Ecto neural progenitor cell (in vitro differentiated cells): Measurements from ENCODE around the gene ALPL.

ENCODE experiments used
- DNase-seq: peaks from one replicate; pipeline ENCODE4 v3.0.0-alpha.2; 2018; ENCODE audit warnings: low spot score

Gene ALPL

GRCh38 chr1:21598904-21599303 lies 89.7 kb downstream of the ALPL start:
- no peak for DNase-seq

DNA sequence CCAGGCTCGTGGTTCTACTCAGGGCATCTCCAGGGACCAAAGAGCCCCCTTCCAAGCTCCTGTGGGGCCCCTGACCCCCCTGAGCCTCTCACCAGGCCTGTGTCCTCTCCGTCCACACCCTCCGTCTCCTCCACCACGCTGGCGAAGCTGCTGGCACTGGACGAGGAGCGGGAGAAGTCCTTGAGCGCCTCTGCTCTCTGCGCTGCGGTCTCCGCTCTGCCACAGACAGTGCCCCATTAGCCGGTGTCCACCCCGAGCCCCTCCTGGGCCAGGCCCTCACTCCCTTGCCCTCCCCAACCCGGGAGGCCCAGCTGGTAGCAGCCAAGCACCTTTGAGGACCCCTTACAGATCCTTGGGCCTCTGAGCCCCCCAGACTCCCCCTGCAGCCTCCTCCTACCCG lies 90.2 kb downstream of the ALPL start:
- no peak for DNase-seq

DNA sequence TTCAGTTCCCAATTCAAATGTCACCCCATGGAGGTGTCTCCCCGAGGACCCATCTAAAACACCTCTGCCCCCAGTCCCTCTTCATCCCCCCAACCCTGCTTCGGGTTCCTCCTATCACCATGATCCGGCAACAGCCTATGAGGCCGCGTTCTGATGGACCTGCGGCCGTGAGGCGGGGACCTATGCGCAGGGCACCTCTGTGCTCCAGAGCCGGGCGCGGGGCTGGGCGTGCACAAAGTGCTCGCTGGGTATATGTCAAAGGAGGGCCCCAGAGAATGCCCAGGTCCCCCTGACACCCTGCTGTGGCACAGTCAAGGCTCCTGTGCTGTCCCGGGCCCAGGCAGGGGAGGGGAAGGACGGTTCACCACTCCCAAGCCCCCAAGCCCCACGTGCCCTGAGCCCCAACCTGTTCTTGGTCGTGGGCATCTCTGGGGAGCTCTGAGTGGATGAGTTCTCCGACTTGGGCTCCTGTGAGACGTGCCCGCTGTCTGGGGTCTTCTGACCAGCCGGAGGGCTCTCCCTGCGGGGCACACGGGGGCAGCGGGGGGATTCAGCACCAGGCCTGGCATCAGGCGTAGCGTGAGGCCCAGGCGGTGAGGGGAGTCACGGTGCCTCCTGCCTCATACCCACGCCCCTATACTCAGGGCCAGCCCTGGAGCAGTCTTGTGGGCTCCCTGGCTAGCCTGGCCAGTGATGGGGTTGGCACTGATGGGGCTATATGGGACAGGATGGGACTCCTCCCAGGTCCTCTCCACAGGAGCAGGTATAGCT lies 92.2 kb downstream of the ALPL start:
- DNase-seq: no peak

DNA sequence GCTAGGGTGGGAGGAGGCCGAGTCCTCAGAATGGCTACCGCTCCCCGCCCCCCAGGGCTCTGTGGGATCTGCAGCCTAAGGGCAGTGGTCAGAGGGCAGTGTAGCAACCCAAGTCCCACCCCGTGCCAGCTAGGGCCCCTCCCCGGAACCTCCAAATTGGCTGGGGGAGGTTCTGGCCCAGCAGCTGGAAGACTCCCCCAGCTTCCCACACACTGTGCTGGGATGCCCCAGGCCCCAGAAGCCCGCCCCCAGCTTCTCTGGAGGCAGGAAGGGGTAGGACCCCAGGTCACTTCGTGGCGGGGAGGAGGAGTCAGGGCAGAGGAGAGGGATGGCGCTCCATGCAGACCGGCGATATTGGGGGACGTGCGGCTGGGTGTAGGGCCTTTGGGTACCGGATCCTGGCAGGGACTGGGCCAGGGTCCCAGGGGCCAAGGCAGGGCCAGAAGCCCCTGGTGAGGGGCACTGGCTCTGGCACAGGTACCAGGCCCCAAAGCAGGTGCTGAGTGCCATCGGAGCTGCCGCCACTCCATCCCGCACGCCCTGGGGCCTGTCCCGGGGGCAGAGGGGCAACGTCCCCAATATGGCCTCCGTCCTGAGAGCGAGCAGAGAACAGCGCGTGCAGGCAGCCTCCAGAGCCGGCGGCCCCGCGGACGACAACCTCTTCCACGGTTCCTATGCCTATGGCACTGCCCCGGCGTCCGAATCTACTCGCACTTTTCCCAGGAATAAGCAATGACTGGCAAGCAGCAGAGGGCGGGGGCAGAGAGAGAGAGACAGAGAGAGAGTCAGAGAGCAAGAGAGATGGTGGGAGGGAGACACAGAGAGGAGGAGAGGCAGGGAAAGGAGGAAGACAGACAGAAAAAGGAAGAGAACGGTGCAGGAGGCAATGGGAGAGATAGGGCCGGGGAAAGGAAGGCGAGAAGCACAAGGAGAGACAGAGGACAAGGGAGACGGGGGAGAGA lies 94.2 kb downstream of the ALPL start:
- no peak for DNase-seq

DNA sequence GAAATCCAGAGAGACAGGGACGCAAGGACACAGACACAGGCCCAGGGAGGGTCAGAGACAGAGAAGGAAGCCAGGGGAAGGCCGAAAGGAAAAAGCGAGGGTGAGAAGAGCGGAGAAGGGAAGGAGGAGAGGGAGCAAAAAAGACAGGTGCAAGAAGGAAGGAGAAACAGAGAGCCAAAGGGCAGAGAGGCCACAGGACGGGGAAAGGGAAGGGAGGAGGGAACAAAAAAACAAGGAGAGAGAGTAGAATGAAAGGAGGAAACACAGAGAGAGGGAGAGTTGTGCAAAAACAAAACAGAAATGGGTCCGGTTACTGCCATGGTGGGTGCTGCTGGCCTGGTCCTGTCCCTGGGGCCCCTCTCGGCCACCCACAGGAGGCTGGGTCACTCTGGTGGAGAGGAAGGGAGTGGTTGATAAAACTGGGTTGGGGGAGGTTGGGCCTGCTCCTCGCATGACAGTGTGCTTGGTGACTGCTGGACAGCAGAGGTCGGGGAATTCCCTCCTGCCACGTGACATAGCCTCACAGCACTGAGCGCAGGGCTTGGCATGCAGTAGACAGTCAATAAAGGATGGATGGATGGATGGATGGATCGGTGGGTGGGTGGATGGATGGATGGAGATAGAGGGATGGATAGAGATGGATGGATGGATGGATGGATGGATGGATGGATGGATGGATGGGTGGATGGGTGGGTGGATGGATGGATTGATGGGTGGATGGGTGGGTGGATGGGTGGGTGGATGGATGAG lies 95.2 kb downstream of the ALPL start:
- DNase-seq: no peak

DNA sequence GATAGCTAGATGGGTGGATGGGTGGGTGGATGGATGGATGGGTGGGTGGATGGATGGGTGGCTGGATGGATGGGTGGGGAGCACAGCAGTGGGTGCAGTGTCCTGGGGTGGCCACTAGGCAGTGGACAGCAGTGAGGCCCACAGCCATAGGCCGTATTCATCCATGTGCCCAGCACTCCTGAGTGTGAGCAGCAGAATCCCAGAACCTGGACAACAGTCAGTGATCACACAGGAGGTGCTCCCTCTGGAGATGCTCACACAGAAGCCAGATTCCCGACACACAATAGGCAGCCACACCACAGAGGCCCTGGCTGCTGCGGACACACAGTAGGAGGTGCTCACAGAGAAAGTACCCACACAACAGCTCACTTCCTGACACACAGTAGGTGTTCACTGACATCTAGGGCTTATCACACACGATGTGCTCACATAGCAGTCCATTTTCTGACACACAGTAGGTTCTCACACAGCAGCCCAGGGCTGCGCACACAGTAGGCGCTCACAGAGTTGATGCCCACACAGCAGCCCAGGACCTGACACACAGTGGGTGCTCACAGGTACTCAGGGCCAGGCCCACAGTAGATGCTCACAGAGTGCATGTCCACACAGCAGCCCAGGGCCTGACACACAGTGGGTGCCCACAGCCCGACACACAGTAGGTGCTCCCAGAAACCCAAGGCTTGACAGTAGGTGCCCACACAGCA lies 95.9 kb downstream of the ALPL start:
- DNase-seq: no peak

GRCh38 chr1:21605964-21606705 lies 96.9 kb downstream of the ALPL start:
- no peak for DNase-seq

DNA sequence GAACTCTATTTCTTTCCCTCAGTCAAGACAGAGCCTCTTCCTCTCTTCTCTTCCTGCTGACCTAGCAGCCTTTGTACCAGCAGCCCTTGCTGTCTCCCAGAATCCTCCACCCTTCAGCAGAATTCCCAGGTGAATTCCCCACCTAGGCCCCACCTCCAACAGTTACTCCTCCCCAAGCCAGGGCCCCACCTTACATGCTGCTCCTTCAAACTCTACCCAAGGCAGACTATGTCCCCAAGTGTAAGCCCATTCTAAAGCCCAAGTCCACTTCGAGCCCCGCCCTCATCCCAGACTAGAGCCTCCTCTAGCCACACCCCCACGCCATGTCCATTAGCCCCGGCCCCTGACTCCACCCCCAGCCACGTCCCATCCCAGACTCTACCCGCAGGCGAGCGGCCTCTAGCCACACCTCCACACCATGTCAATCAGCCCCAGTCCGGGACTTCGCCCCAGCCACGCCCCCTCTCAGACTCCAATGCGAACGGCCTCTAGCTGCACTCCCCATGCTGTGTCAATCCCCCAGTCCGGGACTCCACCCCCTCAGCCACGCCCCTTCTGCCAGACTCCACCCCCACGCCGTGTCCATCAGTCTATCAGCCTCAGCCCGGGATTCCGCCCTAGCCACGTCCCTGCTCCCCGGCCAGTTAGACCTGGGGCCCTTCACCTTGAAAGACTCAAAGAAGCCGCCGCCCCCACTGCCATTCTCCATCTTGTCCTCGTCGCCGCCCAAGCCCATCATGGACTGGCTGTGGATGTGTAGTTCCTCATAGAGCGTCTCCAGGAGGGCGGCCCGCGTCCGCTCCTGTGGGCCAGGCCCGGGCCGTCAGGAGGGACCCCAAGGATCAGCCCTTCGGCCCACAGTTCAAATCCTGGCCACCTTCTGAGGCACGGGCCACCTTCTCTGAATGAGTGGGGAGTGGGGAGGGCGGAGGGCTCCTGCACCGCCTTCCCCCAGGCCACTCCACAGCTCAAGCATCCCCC lies 98.6 kb downstream of the ALPL start:
- peak; percentile 99 for DNase-seq

GRCh38 chr1:21608798-21609197 lies 99.6 kb downstream of the ALPL start:
- DNase-seq: no peak

DNA sequence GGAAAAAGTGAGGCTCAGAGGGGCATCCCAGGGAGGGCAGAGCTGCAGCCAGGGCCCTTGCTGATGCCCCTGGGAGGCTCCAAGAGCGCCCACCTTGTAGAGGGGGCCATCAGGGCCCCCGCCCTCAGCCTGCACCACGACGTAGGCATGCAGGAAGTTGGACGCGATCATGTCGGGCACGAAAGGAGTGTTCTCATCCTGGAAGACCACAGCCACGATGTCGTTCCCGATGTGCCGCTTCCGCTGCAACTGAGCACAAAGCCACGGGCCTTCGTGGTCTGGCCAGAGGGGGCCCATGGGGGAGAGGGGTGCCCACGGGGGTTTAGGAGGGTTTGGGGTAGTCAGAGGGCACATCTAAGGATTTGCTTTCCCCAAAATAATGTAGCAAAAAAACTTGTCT lies 100.8 kb downstream of the ALPL start:
- no peak for DNase-seq

- no peak for DNase-seq
Observed at GRCh38 chr1:21610989-21611785, 102.0 kb downstream of the ALPL start.

DNA sequence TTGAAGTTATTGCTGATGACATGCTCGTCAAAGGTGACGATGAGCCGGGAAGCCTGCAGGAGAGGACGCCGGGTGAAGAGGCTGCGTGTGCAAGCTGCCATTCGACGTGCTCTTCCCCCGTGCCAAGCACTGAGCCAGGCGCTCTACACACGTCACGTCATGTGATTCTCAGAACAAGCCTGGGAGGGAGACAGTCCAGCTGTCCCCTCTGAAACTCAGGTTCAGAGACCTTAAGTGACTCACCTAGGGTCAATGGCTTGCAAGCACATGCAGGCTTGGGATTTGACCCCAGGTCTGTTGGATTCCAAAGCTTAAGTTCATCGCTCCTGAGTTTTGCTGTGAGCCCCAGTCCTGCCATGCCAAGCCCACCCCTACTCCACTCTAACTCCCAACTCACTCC lies 102.8 kb downstream of the ALPL start:
- DNase-seq: no peak

GRCh38 chr1:21613072-21613867 lies 104.0 kb downstream of the ALPL start:
- no peak for DNase-seq

GRCh38 chr1:21614419-21615115 lies 105.3 kb downstream of the ALPL start:
- no peak for DNase-seq

- DNase-seq: no peak
Observed at GRCh38 chr1:21616372-21616771, 107.1 kb downstream of the ALPL start.

- no peak for DNase-seq
Observed at GRCh38 chr1:21617126-21617738, 108.0 kb downstream of the ALPL start.

DNA sequence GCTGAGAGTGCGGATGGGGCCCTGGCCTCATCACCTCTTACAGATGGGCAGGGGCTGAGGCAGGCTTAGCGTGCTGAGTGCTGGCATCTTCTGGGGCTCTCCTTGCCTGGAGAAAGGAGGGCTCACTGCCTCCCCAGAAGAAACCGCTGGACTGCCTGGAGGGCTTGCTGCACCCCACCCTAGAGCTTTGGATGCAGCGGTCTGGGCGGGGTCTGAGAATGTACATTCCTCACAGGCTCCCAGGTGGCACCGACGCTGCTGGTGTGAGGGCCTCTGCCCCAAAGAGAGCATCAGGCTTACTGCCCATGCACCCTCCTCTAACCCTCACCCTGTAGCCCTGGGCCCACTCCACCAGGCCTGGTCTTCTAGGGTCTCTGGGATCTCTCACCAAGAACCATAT lies 108.8 kb downstream of the ALPL start:
- no peak for DNase-seq
